HG03457 (cell line): Measurements from ENCODE around the gene ATG101.

Experiments
- ATAC-seq: cut with Tn5 transposase; IDR thresholded peaks from one replicate; pipeline ENCODE4 v1.9.1; 2021; ENCODE audit warnings: moderate number of reproducible peaks; ENCODE audit not compliant: unreplicated experiment

The ATG101 gene

DNA sequence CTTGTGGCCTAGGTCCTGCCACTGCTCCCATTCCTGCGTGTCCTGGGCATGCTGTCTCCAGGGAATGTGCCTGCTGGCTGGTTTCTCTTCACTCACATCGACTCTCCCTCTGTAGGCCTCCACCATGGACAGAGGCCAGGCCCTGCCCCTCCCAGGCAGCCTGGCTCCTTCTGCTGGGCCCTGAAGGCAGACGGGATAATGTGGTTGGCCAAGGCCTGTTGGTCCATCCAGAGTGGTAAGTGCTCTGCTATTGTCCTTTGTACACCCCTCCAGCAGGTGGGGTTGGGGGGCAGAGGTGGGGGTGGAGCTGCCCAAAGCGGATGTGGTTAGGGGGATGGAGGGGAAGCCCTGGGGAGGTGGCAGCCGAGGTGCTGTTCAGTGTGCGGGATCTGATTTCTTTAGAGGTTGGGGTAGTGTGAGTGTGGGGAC, 28.1 kb upstream of the ATG101 start:
- ATAC-seq: no peak

DNA sequence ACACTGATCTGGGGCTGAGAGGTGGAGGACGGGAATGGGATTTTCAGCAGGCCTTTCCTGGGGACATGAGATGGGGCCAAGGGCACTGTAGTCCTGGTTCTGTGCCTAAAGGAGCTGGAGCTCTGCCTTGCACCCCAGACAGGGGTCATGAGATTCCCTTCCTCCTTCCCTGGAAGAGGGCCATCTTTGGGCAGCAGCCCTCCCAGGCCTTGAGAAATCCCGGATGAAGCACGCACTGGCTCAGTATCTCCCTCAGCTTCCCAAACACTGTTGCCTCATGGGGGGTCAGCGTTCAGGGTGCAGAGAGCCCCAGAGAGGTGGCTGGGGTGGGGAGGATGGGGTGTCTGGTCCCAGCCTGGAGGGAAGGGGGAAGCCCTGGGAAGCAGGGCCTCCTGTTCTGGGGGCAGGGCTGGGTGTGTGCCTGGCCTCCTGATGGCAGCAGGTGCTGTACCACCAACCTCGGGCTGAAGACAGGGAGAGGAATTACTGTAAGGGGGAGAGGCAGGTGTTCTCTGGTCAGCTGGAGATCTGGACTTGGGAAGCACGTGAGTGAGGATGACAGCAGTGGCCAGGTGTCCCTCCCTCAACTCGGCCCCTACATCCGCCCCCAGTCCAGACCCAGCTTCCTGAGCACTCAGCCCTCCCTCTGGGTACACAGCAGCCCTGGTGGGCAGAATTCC, 26.9 kb upstream of the ATG101 start:
- no peak for ATAC-seq

DNA sequence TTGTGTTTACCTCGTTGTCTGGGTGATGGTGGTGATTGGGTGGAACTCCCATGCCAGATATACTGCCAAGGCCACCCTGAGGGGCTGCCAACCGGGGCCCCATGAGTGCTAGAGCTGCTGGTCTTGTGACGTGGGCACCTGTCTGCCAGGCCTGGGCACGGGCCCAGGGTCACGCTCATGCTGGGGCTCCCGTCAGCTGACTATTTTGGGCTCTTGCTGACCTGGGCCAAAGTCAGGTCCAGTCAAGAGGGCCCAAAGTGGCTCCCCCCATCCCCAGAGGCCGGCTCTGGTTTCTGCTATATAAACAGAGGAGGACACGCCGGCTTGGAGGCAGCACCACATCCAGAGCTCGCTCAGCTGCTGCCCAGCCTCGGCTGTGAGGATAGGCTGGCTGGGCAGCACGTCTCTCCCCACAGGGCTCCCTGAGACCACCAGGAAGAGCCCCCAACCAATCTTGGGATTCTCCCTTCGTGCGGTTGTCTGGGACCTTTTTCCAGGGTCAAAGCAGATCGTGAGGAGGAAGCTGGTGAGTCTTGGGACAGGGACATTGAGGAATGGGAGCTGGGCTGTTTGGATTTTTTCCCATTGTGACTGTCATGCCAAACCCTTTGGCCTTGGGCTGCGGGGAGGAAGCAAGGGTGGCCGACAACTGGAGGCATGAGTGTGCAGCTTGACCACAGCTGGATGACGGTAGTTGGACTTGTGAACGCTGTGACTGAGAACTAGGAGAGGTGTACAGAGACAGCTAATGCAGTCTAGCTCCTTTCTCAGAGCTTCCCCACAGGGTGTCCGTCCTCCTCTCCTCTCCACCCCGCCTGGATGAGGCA, 26.2 kb upstream of the ATG101 start:
- no peak for ATAC-seq

DNA sequence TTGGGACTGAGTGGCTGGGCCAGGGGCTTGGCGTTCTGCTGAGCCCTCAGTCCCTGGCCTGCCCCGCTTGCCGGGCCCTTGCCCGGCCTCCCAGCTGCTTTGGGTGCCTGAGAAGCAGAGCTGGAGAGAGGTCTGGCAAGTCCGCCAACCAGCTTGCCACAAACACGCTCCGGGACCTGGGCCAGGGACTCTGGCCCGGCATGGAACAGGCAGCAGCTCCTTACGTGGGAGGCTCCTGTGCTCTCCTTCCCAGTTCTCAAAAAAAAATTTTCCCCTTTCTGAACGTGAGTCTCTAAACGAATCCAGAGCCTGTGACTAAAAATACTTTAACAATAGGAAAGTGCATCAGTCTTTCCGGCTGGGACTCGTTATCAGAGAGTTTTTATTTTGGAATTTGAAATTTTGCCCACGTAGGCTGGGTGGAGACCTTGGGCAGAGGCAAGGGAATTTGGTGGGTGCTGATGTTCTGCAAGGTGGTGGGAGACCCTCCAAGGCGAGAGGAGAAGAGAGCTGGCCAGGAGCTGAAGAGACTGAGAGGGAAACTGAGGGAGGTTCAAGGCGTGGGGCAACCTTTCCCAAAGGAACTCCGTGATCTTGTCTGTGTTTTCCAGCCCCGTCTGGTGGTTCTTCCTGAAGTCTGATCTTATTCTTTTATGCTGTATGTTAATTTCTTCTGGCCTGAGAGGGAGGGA, 25.3 kb upstream of the ATG101 start:
- no peak for ATAC-seq

DNA sequence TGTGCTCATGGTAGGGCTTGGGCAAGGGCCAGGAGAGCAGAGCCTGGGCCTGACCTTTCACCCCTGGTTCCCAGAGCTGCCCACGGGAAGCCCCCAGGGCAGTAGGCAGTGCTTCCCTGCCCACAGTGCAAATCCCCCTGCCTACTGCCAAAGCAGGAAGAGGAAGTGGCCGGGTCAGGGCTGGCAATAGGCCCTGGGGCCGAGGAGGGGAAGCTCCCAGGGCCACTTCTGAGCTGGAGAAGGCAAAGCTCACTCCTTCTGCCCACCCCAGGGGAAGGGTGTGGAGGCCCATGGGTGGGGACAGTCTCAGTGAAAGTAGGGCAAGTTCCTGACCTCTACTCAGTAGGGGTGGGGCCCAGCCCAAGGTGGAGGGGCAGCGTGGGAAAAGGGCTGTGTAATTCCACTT, 24.0 kb upstream of the ATG101 start:
- ATAC-seq: no peak

DNA sequence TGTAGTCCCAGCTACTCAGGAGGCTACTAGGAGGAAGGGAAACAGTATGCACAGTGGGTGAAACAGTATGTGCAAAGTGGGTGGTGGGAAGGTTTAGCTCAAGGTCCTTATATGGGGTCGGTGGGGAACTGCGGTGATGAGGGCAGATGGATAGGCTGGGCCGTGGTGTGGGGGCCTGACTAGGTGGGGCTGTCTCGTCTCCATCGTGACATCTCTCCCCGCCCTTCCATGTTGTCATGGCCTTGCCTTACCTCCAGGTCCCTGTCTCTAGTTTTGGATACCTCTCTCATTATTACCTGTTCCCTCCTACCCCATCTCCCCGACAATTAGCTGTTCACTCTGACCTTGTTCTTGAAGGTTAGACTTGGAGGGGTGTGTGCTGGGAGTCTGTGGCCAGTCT, 22.9 kb upstream of the ATG101 start:
- no peak for ATAC-seq

DNA sequence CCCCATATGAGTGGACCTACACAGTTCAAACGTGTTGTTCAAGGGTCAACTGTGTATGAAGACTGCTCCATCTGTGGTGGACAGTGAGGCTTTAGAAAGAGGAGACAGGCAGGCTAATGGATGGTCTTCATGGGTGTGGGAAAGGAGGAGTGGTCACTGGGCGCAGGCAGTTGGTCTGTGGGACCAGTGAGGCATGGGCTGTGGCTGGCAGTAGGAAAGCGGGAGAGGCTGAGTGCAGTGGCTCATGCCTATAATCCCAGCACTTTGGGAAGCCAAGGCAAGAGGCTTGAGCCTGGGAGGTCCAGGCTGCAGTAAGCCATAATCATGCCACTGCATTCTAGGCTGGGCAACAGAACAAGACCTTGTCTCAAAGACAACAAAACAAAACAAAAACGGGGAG, 20.5 kb upstream of the ATG101 start:
- no peak for ATAC-seq

DNA sequence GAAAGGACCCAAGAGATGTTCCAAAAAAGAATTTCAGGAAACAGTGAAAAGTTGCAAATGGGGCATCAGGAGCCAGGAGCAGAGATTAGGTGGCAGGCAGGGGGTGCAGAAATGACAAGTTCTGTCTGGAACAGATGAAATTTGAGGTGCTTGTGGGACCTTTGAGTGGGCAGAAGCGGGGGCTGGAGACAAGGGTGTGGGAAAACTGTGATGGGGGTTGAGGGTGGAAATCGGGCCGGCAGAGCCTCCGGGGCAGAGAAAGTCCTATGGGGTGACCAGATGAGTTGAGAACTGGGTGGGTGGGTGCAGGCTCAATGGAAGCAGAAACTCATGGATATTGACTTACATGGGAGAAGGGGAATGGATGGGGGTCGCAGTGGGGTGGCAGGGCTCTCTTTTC, 20.1 kb upstream of the ATG101 start:
- no peak for ATAC-seq

DNA sequence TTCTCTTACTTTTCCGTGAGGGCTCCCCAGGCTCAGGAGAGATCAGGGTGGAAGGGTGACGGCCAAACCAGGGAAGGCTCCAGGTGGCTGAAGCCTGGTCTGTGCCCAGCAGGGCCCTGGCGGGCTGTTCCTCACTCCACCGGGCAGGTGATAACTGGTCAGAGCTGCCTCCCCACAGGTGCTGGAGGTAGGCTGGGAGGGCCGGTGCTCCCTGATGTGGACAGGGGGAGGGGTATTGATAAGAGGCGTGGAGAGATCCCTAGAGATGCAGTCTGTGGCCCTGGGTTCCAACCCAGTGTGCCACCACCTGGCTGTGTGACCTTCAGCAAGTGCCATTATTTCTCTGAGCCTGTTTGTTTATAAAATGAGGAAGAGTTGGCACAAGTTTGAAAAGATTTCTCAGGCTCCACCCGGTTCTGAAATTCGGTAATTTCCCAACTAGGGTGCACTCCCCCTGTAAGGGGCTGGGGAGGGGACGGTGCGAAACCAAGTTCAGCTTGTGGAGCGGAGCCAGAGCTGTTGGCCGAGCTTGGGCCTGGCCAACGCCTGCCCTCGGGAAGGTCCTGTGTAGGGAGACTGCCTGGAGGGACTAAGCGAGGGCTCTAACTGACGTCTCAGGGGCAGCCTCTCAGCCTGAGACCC, 19.5 kb upstream of the ATG101 start:
- peak; percentile 22 for ATAC-seq

DNA sequence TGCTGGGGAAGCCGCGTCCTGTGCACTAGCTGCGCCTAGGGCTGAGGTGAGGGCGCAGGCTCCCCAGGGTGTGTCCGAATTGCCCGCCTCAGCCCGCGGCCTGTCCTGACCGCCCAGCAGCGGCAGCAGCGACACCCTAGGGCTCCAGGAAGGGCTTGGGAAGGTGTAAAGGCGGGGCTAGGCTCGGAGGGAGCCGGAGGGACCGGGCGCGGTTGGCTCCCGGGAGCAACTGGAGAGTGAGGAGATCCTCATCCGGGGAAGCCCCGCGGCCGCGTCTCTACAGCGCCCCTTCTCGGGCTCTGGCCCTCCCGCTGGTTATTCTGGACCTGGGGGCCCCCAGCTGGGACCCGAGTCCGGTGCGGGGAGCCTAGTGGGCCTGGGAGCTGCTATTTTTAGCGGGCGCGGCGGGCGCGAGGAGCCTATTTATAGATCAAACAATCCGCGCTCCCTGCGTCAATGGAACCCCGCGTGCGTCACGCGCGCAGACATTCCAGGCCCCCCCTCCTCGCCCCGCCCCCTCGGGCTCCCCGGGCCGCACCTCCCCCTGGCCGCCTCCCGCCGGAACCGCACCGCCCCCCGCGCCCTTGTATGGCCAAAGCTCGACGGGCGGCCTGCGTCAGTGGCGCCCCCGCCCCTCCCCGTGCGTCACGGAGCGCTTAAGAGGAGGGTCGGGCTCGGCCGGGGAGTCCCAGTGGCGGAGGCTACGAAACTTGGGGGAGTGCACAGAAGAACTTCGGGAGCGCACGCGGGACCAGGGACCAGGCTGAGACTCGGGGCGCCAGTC, 18.8 kb upstream of the ATG101 start, which contains the start of gene NR4A1:
NR4A1 (plus strand) TSS at position 685 of the 784 bp plus-strand sequence. CDS start 2,887 bp downstream, outside the sequence.
- peak; percentile 47 for ATAC-seq

DNA sequence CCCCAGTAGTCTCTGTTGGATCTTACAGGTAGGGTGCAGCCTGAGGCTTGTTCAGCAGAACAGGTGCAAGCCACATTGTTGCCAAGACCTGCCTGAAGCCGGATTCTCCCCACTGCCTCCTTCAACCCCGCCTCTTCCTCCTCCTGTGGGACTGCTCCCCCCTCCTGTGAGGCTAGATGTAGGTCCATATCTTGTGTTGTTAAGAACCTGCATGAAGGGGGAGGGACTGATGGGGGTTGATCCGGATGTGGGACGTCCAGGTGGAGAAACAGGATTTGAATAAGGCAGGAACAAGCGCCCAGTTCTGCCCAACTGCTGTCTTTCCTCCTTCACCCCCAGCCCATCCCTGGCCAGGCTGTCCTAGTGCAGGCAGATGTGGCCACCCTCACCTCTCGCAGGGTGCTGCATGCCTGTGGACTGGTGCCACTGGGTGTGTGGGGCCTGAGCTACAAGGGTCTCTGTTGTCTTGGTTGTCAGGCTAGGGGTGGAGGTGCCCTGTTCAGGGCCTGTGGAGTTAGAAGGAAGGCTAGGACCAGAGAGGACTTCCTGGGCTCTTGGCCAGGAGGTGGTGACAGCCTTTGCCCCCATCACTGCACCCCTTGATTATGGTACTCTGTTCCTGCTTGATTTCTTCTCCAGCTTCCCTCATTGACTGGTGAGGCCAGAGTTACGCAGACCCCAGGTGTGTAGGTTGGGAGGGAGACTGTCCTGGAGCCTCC, 17.2 kb upstream of the ATG101 start:
- no peak for ATAC-seq

DNA sequence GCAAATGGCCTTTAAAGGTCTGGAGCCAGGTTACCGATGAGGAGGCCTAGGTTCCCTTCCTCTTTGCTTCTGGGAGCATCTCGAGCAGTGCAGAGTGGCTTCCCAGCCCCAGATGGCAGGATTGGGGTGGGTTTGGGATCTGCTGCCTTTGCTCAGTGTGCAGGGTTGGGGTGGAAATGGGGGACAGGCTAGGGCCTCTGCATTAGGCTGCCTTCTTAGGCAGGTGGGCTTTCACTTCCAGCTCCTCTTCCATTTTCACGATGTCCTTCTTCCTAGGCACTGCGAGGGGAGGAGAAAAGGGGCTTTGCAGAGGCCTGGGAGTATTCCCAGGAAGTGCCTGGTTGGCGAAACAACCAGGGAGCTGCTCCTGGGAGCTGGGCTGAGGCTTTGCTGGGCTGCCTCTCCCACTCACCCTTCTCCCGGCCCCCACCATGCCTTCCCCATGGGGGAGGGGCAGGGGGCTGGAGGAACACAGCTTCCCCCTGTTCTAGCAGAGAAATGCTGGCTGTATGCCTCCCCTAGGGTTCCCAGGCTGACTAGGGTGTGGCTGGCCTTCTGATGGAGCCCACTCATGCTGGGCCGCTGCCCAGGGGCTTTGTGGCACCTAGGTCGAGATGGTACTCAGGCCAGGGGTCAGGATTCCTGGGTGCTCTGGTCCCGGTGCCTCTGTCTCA, 16.1 kb upstream of the ATG101 start:
- ATAC-seq: no peak

DNA sequence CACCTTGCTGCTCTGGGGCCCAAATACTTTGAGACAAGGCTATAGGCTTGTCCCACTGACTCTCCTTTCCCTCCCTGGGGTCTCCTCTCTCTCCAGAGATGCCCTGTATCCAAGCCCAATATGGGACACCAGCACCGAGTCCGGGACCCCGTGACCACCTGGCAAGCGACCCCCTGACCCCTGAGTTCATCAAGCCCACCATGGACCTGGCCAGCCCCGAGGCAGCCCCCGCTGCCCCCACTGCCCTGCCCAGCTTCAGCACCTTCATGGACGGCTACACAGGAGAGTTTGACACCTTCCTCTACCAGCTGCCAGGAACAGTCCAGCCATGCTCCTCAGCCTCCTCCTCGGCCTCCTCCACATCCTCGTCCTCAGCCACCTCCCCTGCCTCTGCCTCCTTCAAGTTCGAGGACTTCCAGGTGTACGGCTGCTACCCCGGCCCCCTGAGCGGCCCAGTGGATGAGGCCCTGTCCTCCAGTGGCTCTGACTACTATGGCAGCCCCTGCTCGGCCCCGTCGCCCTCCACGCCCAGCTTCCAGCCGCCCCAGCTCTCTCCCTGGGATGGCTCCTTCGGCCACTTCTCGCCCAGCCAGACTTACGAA, 15.4 kb upstream of the ATG101 start:
- no peak for ATAC-seq

DNA sequence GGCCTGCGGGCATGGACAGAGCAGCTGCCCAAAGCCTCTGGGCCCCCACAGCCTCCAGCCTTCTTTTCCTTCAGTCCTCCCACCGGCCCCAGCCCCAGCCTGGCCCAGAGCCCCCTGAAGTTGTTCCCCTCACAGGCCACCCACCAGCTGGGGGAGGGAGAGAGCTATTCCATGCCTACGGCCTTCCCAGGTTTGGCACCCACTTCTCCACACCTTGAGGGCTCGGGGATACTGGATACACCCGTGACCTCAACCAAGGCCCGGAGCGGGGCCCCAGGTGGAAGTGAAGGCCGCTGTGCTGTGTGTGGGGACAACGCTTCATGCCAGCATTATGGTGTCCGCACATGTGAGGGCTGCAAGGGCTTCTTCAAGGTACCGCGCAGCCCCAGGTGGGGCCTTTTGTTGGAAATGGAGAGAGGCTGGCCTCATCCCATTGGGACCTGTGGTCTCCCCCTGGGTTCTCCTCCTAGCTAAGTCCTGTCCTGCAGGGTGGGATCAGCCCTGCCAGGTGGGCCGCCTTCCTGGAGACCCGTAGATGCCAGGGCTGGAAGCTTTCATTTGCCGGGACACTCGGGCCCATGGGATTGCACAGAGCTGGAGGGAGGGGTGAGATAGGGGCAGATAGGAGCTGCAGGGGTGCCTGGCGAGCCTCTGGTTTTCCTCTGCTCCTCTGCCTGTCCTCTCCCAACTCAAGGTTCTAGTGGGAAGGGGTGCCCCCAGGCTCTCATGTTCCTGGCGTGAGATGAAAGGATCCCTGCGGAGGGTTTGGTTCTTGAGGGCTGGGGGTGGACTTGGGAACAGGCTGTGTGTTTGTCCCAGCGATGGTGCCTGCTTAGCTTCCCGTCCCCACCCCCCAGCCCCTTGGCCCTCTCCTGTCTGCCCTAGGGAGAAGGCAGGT, 14.7 kb upstream of the ATG101 start:
- ATAC-seq: no peak

DNA sequence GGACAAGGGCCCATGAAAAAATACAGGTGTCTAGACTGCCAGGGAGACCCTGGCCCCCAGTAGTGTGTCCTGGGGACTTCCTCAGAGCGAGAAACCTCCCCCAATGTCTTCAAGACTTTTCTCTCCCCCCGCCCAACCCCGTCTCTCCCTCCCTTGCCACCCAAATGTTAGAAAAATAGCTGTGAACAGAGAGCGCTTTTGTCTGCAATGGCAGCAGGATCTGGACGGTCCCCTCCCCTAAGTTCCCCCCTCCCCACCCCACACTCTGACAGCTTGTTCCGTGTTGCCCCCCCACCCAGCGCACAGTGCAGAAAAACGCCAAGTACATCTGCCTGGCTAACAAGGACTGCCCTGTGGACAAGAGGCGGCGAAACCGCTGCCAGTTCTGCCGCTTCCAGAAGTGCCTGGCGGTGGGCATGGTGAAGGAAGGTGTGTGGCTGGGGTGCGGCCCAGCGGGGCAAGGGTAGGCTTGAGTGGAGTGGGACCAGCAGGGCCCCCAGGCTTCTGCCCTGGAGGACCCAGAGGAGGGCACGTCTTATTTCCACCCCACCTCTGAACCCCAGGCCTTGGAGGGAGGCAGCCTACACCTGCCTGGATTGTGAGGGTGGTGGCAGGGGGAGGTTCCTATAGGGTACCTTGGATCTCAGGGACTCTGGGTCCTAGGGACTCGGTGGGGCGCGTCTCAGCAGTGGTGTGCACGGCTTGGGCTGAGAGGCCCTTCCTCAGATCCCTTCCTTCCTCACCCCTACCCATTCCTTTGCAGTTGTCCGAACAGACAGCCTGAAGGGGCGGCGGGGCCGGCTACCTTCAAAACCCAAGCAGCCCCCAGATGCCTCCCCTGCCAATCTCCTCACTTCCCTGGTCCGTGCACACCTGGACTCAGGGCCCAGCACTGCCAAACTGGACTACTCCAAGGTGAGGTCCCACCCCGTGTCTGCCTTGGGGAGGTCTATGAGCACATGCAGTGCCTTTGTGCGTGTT, 13.8 kb upstream of the ATG101 start:
- ATAC-seq: no peak

DNA sequence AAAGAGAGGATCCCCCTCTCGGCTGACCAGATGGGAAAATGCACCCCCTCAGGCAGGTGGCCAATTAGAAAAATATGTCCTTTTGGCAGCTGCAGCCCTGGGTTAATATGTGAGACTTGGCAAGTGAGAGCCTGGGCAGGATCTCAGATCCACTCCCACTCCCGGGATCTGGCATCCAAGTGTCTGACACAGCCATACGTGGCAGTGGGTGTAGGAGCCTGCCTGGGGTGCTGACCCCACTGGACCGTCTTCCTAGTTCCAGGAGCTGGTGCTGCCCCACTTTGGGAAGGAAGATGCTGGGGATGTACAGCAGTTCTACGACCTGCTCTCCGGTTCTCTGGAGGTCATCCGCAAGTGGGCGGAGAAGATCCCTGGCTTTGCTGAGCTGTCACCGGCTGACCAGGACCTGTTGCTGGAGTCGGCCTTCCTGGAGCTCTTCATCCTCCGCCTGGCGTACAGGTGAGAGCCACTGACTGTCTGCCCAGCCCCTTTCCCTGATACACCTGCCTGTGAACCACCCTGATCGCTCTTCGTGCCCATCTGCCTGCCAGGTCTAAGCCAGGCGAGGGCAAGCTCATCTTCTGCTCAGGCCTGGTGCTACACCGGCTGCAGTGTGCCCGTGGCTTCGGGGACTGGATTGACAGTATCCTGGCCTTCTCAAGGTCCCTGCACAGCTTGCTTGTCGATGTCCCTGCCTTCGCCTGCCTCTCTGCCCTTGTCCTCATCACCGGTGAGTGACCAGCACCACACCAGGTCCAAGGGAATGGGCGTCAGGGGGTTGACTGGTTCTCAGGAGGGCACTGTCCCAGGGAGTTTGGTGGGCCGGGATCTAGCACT, 12.8 kb upstream of the ATG101 start:
- ATAC-seq: no peak
